Measurements from ENCODE around the gene PHACTR1.

DNA sequence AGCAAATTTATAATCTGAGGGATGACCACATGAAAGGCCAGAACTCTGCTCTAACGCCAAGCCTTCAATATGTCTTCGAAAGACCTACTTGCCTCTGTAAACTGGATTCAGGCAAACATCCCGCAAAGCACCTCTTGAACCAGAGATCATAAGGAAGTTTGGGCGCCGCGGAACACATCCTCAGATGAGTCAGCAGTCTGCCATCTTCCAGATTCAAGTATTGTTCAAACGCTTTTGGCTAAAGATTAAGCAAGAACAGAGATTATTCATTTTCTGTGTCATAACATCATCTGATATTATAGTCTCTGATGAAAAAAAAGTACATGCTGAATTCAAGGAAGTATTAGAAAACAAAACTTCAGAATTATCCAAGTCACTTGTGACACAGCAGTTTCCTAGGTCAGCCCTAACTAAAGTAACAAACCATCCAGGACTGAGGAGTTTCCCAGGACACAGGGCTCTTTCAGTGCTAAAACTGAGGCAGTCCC, 591.0 kb downstream of the PHACTR1 start:
- TF ChIP-seq, protein P1, sequence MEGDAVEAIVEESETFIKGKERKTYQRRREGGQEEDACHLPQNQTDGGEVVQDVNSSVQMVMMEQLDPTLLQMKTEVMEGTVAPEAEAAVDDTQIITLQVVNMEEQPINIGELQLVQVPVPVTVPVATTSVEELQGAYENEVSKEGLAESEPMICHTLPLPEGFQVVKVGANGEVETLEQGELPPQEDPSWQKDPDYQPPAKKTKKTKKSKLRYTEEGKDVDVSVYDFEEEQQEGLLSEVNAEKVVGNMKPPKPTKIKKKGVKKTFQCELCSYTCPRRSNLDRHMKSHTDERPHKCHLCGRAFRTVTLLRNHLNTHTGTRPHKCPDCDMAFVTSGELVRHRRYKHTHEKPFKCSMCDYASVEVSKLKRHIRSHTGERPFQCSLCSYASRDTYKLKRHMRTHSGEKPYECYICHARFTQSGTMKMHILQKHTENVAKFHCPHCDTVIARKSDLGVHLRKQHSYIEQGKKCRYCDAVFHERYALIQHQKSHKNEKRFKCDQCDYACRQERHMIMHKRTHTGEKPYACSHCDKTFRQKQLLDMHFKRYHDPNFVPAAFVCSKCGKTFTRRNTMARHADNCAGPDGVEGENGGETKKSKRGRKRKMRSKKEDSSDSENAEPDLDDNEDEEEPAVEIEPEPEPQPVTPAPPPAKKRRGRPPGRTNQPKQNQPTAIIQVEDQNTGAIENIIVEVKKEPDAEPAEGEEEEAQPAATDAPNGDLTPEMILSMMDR (conservative IDR thresholded peaks at IDR 0.05; ENCODE audit: low read depth, low read length) = no peak
- TF ChIP-seq EZH2phosphoT487 (IDR thresholded peaks at IDR 0.05; ENCODE audit: borderline replicate concordance, low read length) = no peak
- TF ChIP-seq EZH2 (IDR thresholded peaks at IDR 0.05; ENCODE audit: low read length, unreplicated experiment) = no peak

All from PC-3 (cell line).